HepG2 (cell line): ENCODE measurements around the gene TOM1L1. TPM values are rescaled to one million over a fixed set of nuclear protein-coding genes. Genes with fewer than 3 reads are reported as not detected.

ENCODE experiments used
- ATAC-seq: fragments of 200-7000 bp; cut with Tn5 transposase; 3 replicates; pipeline ENCODE4 v1.9.1; 2020; ENCODE audit warnings: mild to moderate bottlenecking, moderate library complexity
- BruUV-seq: library from RNA; stranded (reverse); fragments of 400-500 nt; replicated peaks from 2 replicates; lab custom pipeline; 2021; lab: Mats Ljungman, UMichigan
- CTCF ChIA-PET: fragments of 300-600 bp; formaldehyde crosslinking; extraction: SDS; loops from one replicate; lab custom pipeline; 2021; ENCODE audit warnings: low total read pairs, inconsistent platforms, low intra/inter-chr PET ratio; lab: Yijun Ruan, JAX
- POLR2A ChIA-PET: fragments of 350-600 bp; sonication (Branson Sonifier 250); formaldehyde crosslinking; loops from one replicate; lab custom pipeline; 2020; ENCODE audit warnings: antibody characterized with exemption, inconsistent platforms; lab: Yijun Ruan, JAX
- DNase-seq: peaks from one replicate; pipeline ENCODE4 v3.0.0-alpha.2; 2015; ENCODE audit warnings: low spot score
- FAIRE-seq: peaks from 3 replicates; lab custom pipeline; 2011; peaks lifted over from hg19 to GRCh38; lab: Jason Lieb, UNC
- H2AFZ ChIP-seq: one replicate; pipeline ENCODE4 v1.6.1; 2011; ENCODE audit warnings: low read length, inconsistent platforms
- H3K27ac ChIP-seq: fragments of 300-600 bp; 3 replicates; pipeline ENCODE4 v1.8.0; 2011; ENCODE audit warnings: mixed run types, mild to moderate bottlenecking, mixed read lengths, low read length, inconsistent platforms; ENCODE audit not compliant: insufficient read depth; ENCODE audit errors: extremely low read length
- H3K27me3 ChIP-seq, 2 experiments: fragments of 200-600 bp in 1 of 2; 2 replicates in 1 of 2; 3 replicates in 1 of 2; pipeline versions ENCODE4 v1.6.0 to v1.8.0; 2011; ENCODE audit warnings: low read length in 2 of 2, mild to moderate bottlenecking in 2 of 2, moderate library complexity in 2 of 2, inconsistent platforms in 1 of 2; ENCODE audit not compliant: insufficient read depth in 2 of 2, control insufficient read depth in 1 of 2
- H3K36me3 ChIP-seq, 2 experiments: fragments of 200-600 bp in 1 of 2; replicated peaks in 1 of 2; 2 replicates in 1 of 2; 3 replicates in 1 of 2; pipeline versions ENCODE4 v1.5.1 to v1.8.0; 2011; ENCODE audit warnings: low read length in 2 of 2, inconsistent platforms in 1 of 2; ENCODE audit not compliant: insufficient read depth in 2 of 2, control insufficient read depth in 1 of 2
- H3K4me1 ChIP-seq: 2 replicates; pipeline ENCODE4 v1.5.1; 2012; ENCODE audit warnings: low read length, inconsistent platforms; ENCODE audit not compliant: insufficient read depth
- H3K4me2 ChIP-seq: 2 replicates; pipeline ENCODE4 v1.6.0; 2011; ENCODE audit warnings: low read depth, low read length, inconsistent platforms
- H3K4me3 ChIP-seq, 3 experiments: fragments of 200-600 bp in 1 of 3; sonication (generic), shearing (Covaris generic) in 1 of 3; replicated peaks in 1 of 3; 2 replicates each; pipeline ENCODE4 v1.5.1; 2011 to 2016; ENCODE audit warnings: low read length in 3 of 3, inconsistent platforms in 2 of 3, low read depth in 2 of 3, mild to moderate bottlenecking in 2 of 3, control low read depth in 1 of 3, mixed read lengths in 1 of 3; ENCODE audit not compliant: insufficient read depth in 1 of 3
- H3K79me2 ChIP-seq: one replicate; pipeline ENCODE4 v1.6.1; 2011; ENCODE audit warnings: low read length, inconsistent platforms; ENCODE audit not compliant: insufficient read depth
- H3K9ac ChIP-seq: 2 replicates; pipeline ENCODE4 v1.6.0; 2011; ENCODE audit warnings: mild to moderate bottlenecking, low read depth, low read length, inconsistent platforms; ENCODE audit not compliant: insufficient read depth
- H3K9me3 ChIP-seq: 2 replicates; pipeline ENCODE4 v1.5.1; 2012; ENCODE audit warnings: mild to moderate bottlenecking, low read length
- H4K20me1 ChIP-seq: 2 replicates; pipeline ENCODE4 v1.6.0; 2011; ENCODE audit warnings: inconsistent platforms, mild to moderate bottlenecking, low read length, moderate library complexity; ENCODE audit not compliant: insufficient read depth
- DRAP1 ChIP-seq: IDR thresholded peaks from 2 replicates; pipeline ENCODE4 v1.6.1; 2016; ENCODE audit warnings: missing genetic modification reagents, missing compliant biosample characterization
- EP300 ChIP-seq, 3 experiments: sonication (generic) in 1 of 3; formaldehyde crosslinking in 1 of 3; IDR thresholded peaks; 2 replicates each; pipeline versions ENCODE4 v1.5.1 to v1.6.1; 2011 to 2020; ENCODE audit warnings: low read depth in 2 of 3, low read length in 2 of 3, borderline replicate concordance in 1 of 3, improper control_type of control experiment in 1 of 3, mild to moderate bottlenecking in 1 of 3, missing genetic modification reagents in 1 of 3, moderate library complexity in 1 of 3
- FOXK1 ChIP-seq: sonication (generic); formaldehyde crosslinking; IDR thresholded peaks from 2 replicates; pipeline ENCODE4 v1.4.0; 2020; ENCODE audit warnings: low read depth, missing genetic modification reagents, borderline replicate concordance
- FOXP4 ChIP-seq: sonication (generic); formaldehyde crosslinking; IDR thresholded peaks from 2 replicates; pipeline ENCODE4 v1.4.0; 2020; ENCODE audit warnings: missing genetic modification reagents
- GZF1 ChIP-seq: sonication (generic); formaldehyde crosslinking; IDR thresholded peaks from 2 replicates; pipeline ENCODE4 v1.5.1; 2020; ENCODE audit warnings: mild to moderate bottlenecking, missing genetic modification reagents
- HMG20A ChIP-seq: IDR thresholded peaks from 2 replicates; pipeline ENCODE4 v1.6.1; 2016; ENCODE audit warnings: borderline replicate concordance
- HMG20B ChIP-seq: conservative IDR thresholded peaks from 2 replicates; pipeline ENCODE4 v1.6.1; 2016; ENCODE audit warnings: missing genetic modification reagents, missing compliant biosample characterization
- NFKBIZ ChIP-seq: IDR thresholded peaks from 2 replicates; pipeline ENCODE4 v1.6.1; 2018; ENCODE audit warnings: missing genetic modification reagents, missing compliant biosample characterization
- RFXAP ChIP-seq: sonication (generic); formaldehyde crosslinking; IDR thresholded peaks from 2 replicates; pipeline ENCODE4 v1.4.0; 2020; ENCODE audit warnings: missing genetic modification reagents, borderline replicate concordance
- SAP130 ChIP-seq: IDR thresholded peaks from 2 replicates; pipeline ENCODE4 v1.6.1; 2016; ENCODE audit warnings: low read depth
- STAT5B ChIP-seq: sonication (generic); formaldehyde crosslinking; IDR thresholded peaks from 2 replicates; pipeline ENCODE4 v1.4.0; 2020; ENCODE audit warnings: missing genetic modification reagents
- ZFP90 ChIP-seq: sonication (generic); formaldehyde crosslinking; IDR thresholded peaks from 2 replicates; pipeline ENCODE4 v1.8.0; 2022; ENCODE audit warnings: missing genetic modification reagents, mild to moderate bottlenecking, inconsistent platforms, borderline replicate concordance
- ZNF570 ChIP-seq: sonication (generic); formaldehyde crosslinking; IDR thresholded peaks from 2 replicates; pipeline ENCODE4 v1.4.0; 2020; ENCODE audit warnings: mild to moderate bottlenecking, missing genetic modification reagents, borderline replicate concordance
- ZNF740 ChIP-seq: sonication (generic); formaldehyde crosslinking; IDR thresholded peaks from 2 replicates; pipeline ENCODE4 v1.4.0; 2020; ENCODE audit warnings: missing genetic modification reagents
- WGBS: methylation state at CpG from one replicate; pipeline ENCODE4 v1.1.6; 2017; ENCODE audit warnings: low lambda C conversion rate; 5-methylcytosine and 5-hydroxymethylcytosine counted together
- in situ Hi-C: cut with HindIII; loops from 2 replicates; pipeline ENCODE4 v1.10.0; 2017; ENCODE audit warnings: low pct_unique_long_range_greater_than_20kb; ENCODE audit not compliant: extremely low pct_ligation_motif_present
- intact Hi-C: fragments of 100-400 bp; cut with micrococcal nuclease; formaldehyde crosslinking; loops from one replicate; pipeline ENCODE4 v1.10.0; 2022; ENCODE audit not compliant: unreplicated experiment
- polyA plus RNA-seq, 8 experiments: library from polyadenylated mRNA; depleted of rRNA in 3 of 8; stranded (reverse) in 7 of 8; unstranded in 1 of 8; fragments of >200 nt; fragmentation: Illumina TruSeq in 4 of 8; extraction: Trizol in 4 of 8; gene quantifications; 2 replicates each; pipeline versions ENCODE4 v1.2.1 to v1.2.3, GENCODE V29; 2011 to 2016; ENCODE audit warnings: low read depth in 4 of 8, missing spikeins in 1 of 8, mixed read lengths in 1 of 8; ENCODE audit not compliant: insufficient read depth in 1 of 8
- total RNA-seq, 5 experiments: library from RNA; depleted of rRNA; stranded (reverse); fragments of >200 nt; fragmentation: Illumina TruSeq; extraction: Trizol; gene quantifications; 2 replicates each; pipeline ENCODE4 v1.2.3, GENCODE V29; 2016; ENCODE audit warnings: low read depth in 1 of 5
- TF ChIP-seq, protein P1 (sequence below): sonication (generic); formaldehyde crosslinking; IDR thresholded peaks from 2 replicates; pipeline ENCODE4 v1.8.1; 2023; ENCODE audit warnings: missing genetic modification reagents, inconsistent platforms, borderline replicate concordance
- TF ChIP-seq, protein P2 (sequence below): sonication (generic); formaldehyde crosslinking; IDR thresholded peaks from 2 replicates; pipeline ENCODE4 v1.5.0; 2020; ENCODE audit warnings: mild to moderate bottlenecking, missing genetic modification reagents, borderline replicate concordance

Gene TOM1L1
- total and polyA plus RNA-seq, 2 of the 13 experiments (the other 11 are each of a cell fraction or from before 2014, with no cell fraction given): 45.3 to 51.3 TPM

- CTCF ChIA-PET: no interaction called here
- H3K27me3 ChIP-seq: no peaks in the 10 kb centered on the region; a peak in 1 of 5 replicates
- no peaks in the 10 kb centered on the region for H4K20me1 ChIP-seq
- intact Hi-C loops: no loop called here
- POLR2A ChIA-PET: interaction anchor here (0.8 to 1.7 kb wide), 3 partner anchors 20 to 474 kb away, joined by 3 to 4 read pairs (median 3); partner anchors contain the start of gene TOM1L1
- in situ Hi-C loops: no loop called here
- no peak overlapping the region for H3K4me3 ChIP-seq
- peak; percentile 54 for FAIRE-seq
- BruUV-seq: no TSS peak
- peak overlapping the region; percentile 52 for H3K4me2 ChIP-seq
- no peaks in the 10 kb centered on the region for H3K36me3 ChIP-seq
- peaks cover 95% of the 10 kb centered on the region for H3K79me2 ChIP-seq
- H3K9ac ChIP-seq: peak overlapping the region; percentile 8; the same call in 1 of the 2 replicates
- peak overlapping the region; percentile 39 for H3K27ac ChIP-seq
- no peaks in the 10 kb centered on the region for H3K9me3 ChIP-seq
- H2AFZ ChIP-seq: no peak overlapping the region
- DNase-seq: peak; percentile 61
- peaks cover 48% of the 10 kb centered on the region for H3K4me1 ChIP-seq
- WGBS: 55% methylated on average over 3 of the region's 3 CpGs
- ATAC-seq: no peak
- 0 out of 2 replicates have a peak, but pooled peaks have one; percentile 15 for TF ChIP-seq HMG20B (CRISPR knock-in tag)
- TF ChIP-seq FOXK1 (CRISPR knock-in tag): peak; percentile 28; the same call in 1 of the 2 replicates
- TF ChIP-seq, protein P1, sequence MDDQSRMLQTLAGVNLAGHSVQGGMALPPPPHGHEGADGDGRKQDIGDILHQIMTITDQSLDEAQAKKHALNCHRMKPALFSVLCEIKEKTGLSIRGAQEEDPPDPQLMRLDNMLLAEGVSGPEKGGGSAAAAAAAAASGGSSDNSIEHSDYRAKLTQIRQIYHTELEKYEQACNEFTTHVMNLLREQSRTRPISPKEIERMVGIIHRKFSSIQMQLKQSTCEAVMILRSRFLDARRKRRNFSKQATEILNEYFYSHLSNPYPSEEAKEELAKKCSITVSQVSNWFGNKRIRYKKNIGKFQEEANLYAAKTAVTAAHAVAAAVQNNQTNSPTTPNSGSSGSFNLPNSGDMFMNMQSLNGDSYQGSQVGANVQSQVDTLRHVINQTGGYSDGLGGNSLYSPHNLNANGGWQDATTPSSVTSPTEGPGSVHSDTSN: no peak
- TF ChIP-seq ZNF570: no peak
- peak; percentile 62 for TF ChIP-seq SAP130 (CRISPR knock-in tag)
- TF ChIP-seq EP300 (IDR thresholded peaks at IDR 0.05; ENCODE audit: low read depth in 2 of 2, low read length in 2 of 2): peak in 1 of 2 experiments; percentile 51; a peak in 2 of 4 replicates
- no peak for TF ChIP-seq EP300 (CRISPR knock-in tag; IDR thresholded peaks at IDR 0.05; ENCODE audit: borderline replicate concordance)
- TF ChIP-seq HMG20A (CRISPR knock-in tag): 0 out of 2 replicates have a peak, but pooled peaks have one; percentile 10
- no peak for TF ChIP-seq DRAP1
- no peak for TF ChIP-seq ZFP90 (CRISPR knock-in tag)
- no peak for TF ChIP-seq ZNF740 (CRISPR knock-in tag)
- TF ChIP-seq GZF1 (CRISPR knock-in tag): no peak
- TF ChIP-seq, protein P2, sequence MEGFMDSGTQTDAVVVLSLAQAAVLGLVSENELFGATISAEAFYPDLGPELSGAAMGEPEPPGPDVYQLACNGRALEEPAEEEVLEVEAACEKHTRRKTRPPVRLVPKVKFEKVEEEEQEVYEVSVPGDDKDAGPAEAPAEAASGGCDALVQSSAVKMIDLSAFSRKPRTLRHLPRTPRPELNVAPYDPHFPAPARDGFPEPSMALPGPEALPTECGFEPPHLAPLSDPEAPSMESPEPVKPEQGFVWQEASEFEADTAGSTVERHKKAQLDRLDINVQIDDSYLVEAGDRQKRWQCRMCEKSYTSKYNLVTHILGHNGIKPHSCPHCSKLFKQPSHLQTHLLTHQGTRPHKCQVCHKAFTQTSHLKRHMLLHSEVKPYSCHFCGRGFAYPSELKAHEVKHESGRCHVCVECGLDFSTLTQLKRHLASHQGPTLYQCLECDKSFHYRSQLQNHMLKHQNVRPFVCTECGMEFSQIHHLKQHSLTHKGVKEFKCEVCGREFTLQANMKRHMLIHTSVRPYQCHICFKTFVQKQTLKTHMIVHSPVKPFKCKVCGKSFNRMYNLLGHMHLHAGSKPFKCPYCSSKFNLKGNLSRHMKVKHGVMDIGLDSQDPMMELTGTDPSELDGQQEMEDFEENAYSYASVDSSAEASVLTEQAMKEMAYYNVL (CRISPR knock-in tag): 0 out of 2 replicates have a peak, but pooled peaks have one; percentile 42
- TF ChIP-seq FOXP4 (CRISPR knock-in tag): 0 out of 2 replicates have a peak, but pooled peaks have one; percentile 40
- no peak for TF ChIP-seq RFXAP (CRISPR knock-in tag)
- TF ChIP-seq STAT5B (CRISPR knock-in tag): no peak
- TF ChIP-seq NFKBIZ (CRISPR knock-in tag): no peak
These were observed 71.9 kb downstream of the TOM1L1 start for GRCh38 chr17:54972406-54973138.
